Caco-2 (cell line): ENCODE measurements around the gene MRPL27. TPM values are rescaled to one million over a fixed set of nuclear protein-coding genes. Genes with fewer than 3 reads are reported as not detected.

Experiments
- BruUV-seq: library from RNA; stranded (reverse); fragments of 400-500 nt; replicated peaks from 2 replicates; lab custom pipeline; 2021; lab: Mats Ljungman, UMichigan
- CTCF ChIA-PET: fragments of 300-600 bp; sonication (Branson Sonifier 250); formaldehyde crosslinking; loops from one replicate; lab custom pipeline; 2022; ENCODE audit warnings: antibody characterized with exemption; lab: Charles Lee
- POLR2A ChIA-PET: fragments of 300-600 bp; sonication (Branson Sonifier 250); formaldehyde crosslinking; loops from one replicate; lab custom pipeline; 2022; ENCODE audit warnings: antibody characterized with exemption; lab: Charles Lee
- DNase-seq, 2 experiments: peaks; one replicate each; pipeline versions ENCODE4 v3.0.0 to v3.0.0-alpha.2; 2020 to 2022
- H3K27me3 ChIP-seq: replicated peaks from 2 replicates; pipeline ENCODE4 v1.6.0; 2011; ENCODE audit warnings: low read length; ENCODE audit not compliant: control insufficient read depth, insufficient read depth
- H3K36me3 ChIP-seq: 2 replicates; pipeline ENCODE4 v1.5.1; 2011; ENCODE audit warnings: low read length; ENCODE audit not compliant: control insufficient read depth, insufficient read depth
- H3K4me1 ChIP-seq: fragments of 250-450 bp; sonication (Bioruptor Pico); 2 replicates; pipeline ENCODE4 v1.5.1; 2020; ENCODE audit warnings: mild to moderate bottlenecking
- H3K4me3 ChIP-seq: 2 replicates; pipeline ENCODE4 v1.5.1; 2011; ENCODE audit warnings: low read depth, mild to moderate bottlenecking, control low read depth, low read length
- H3K9me3 ChIP-seq: fragments of 250-450 bp; sonication (Bioruptor Pico); 2 replicates; pipeline ENCODE4 v1.5.1; 2020; ENCODE audit warnings: mild to moderate bottlenecking, moderate library complexity
- H3K27ac Mint-ChIP-seq: one replicate; pipeline ENCODE4 v1.8.0; 2022; ENCODE audit warnings: mixed read lengths; ENCODE audit not compliant: unreplicated experiment
- H3K27me3 Mint-ChIP-seq: one replicate; pipeline ENCODE4 v1.8.0; 2022; ENCODE audit warnings: mixed read lengths; ENCODE audit not compliant: insufficient read depth, unreplicated experiment
- H3K36me3 Mint-ChIP-seq: one replicate; pipeline ENCODE4 v1.8.0; 2022; ENCODE audit warnings: mild to moderate bottlenecking, mixed read lengths; ENCODE audit not compliant: insufficient read depth, unreplicated experiment
- H3K4me1 Mint-ChIP-seq: one replicate; pipeline ENCODE4 v1.8.0; 2022; ENCODE audit warnings: low read depth, mixed read lengths; ENCODE audit not compliant: unreplicated experiment
- H3K4me3 Mint-ChIP-seq: one replicate; pipeline ENCODE4 v1.8.0; 2022; ENCODE audit warnings: mild to moderate bottlenecking, moderate library complexity, mixed read lengths; ENCODE audit not compliant: unreplicated experiment
- H3K9me3 Mint-ChIP-seq: one replicate; pipeline ENCODE4 v1.8.0; 2022; ENCODE audit warnings: mixed read lengths; ENCODE audit not compliant: unreplicated experiment
- intact Hi-C: fragments of 100-400 bp; cut with micrococcal nuclease; formaldehyde crosslinking; loops from one replicate; pipeline ENCODE4 v1.10.0; 2022; ENCODE audit not compliant: unreplicated experiment
- total RNA-seq: library from RNA; stranded (reverse); gene quantifications from 2 replicates; pipeline ENCODE4 v1.2.3, GENCODE V29; 2022
- TF ChIP-seq, protein P1 (sequence below), 2 experiments: fragments of 200-600 bp in 1 of 2; IDR thresholded peaks; 1 replicate in 1 of 2; 2 replicates in 1 of 2; pipeline versions ENCODE4 v1.5.1 to v1.8.0; 2011 to 2022; ENCODE audit warnings: antibody characterized with exemption in 1 of 2, control low read depth in 1 of 2, inconsistent platforms in 1 of 2, low read depth in 1 of 2, low read length in 1 of 2, mild to moderate bottlenecking in 1 of 2, moderate library complexity in 1 of 2; ENCODE audit not compliant: insufficient read depth in 1 of 2, severe bottlenecking in 1 of 2, unreplicated experiment in 1 of 2

Gene MRPL27
- total RNA-seq, 1 experiment from 2014 or later, result 196 TPM

- Histone ChIP-seq H3K4me1 (peaks cover 14% of the 10 kb centered on the region), H3K36me3 (no peaks in the 10 kb centered on the region), H3K9me3 (no peaks in the 10 kb centered on the region), H3K4me3 (no peak overlapping the region), H3K27me3 (no peaks in the 10 kb centered on the region)
- ChIA-PET CTCF (interaction anchor here (0.5 to 1.5 kb wide), 2 partner anchors 74 to 119 kb away, joined by 3 to 4 read pairs; partner anchors contain the start of gene LRRC59), POLR2A (no interaction called here)
- BruUV-seq, result no TSS peak
- H3K4me1 Mint-ChIP-seq, result peaks cover 5% of the 10 kb centered on the region
- intact Hi-C loops, result no loop called here
- TF ChIP-seq, protein P1, sequence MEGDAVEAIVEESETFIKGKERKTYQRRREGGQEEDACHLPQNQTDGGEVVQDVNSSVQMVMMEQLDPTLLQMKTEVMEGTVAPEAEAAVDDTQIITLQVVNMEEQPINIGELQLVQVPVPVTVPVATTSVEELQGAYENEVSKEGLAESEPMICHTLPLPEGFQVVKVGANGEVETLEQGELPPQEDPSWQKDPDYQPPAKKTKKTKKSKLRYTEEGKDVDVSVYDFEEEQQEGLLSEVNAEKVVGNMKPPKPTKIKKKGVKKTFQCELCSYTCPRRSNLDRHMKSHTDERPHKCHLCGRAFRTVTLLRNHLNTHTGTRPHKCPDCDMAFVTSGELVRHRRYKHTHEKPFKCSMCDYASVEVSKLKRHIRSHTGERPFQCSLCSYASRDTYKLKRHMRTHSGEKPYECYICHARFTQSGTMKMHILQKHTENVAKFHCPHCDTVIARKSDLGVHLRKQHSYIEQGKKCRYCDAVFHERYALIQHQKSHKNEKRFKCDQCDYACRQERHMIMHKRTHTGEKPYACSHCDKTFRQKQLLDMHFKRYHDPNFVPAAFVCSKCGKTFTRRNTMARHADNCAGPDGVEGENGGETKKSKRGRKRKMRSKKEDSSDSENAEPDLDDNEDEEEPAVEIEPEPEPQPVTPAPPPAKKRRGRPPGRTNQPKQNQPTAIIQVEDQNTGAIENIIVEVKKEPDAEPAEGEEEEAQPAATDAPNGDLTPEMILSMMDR (IDR thresholded peaks at IDR 0.05; ENCODE audit: insufficient read depth in 1 of 2, low read depth in 1 of 2, low read length in 1 of 2, severe bottlenecking in 1 of 2, unreplicated experiment in 1 of 2), result no peak
- DNase-seq, result no peak
- no peak overlapping the region for H3K27ac Mint-ChIP-seq
- H3K4me3 Mint-ChIP-seq, result no peak overlapping the region
- no peaks in the 10 kb centered on the region for H3K27me3 Mint-ChIP-seq
- H3K36me3 Mint-ChIP-seq, result no peaks in the 10 kb centered on the region
- no peaks in the 10 kb centered on the region for H3K9me3 Mint-ChIP-seq
These were observed 49.9 kb downstream of the MRPL27 start for GRCh38 chr17:50323060-50323459.

GRCh38 chr17:50322271-50322670 lies 50.7 kb downstream of the MRPL27 start:
- peaks cover 5% of the 10 kb centered on the region for H3K4me1 Mint-ChIP-seq
- intact Hi-C loops, result no loop called here
- H3K27ac Mint-ChIP-seq, result no peak overlapping the region
- no peaks in the 10 kb centered on the region for H3K36me3 Mint-ChIP-seq
- Histone ChIP-seq H3K9me3 (no peaks in the 10 kb centered on the region), H3K27me3 (no peaks in the 10 kb centered on the region), H3K4me3 (no peak overlapping the region), H3K4me1 (peaks cover 17% of the 10 kb centered on the region), H3K36me3 (no peaks in the 10 kb centered on the region)
- no TSS peak for BruUV-seq
- no peak overlapping the region for H3K4me3 Mint-ChIP-seq
- POLR2A ChIA-PET, result interaction anchor here (0.6 kb wide), 1 partner anchor 24 kb away, joined by 4 read pairs; no protein-coding TSS in a partner anchor
- no peaks in the 10 kb centered on the region for H3K27me3 Mint-ChIP-seq
- H3K9me3 Mint-ChIP-seq, result no peaks in the 10 kb centered on the region
- TF ChIP-seq, protein P1 (IDR thresholded peaks at IDR 0.05; ENCODE audit: insufficient read depth in 1 of 2, low read depth in 1 of 2, low read length in 1 of 2, severe bottlenecking in 1 of 2, unreplicated experiment in 1 of 2), result no peak
- CTCF ChIA-PET, result no interaction called here
- DNase-seq, result no peak

- Histone ChIP-seq H3K36me3 (no peaks in the 10 kb centered on the region), H3K4me3 (no peak overlapping the region), H3K9me3 (no peaks in the 10 kb centered on the region), H3K4me1 (peaks cover 17% of the 10 kb centered on the region), H3K27me3 (no peaks in the 10 kb centered on the region)
- Mint-ChIP-seq H3K4me3 (no peak overlapping the region), H3K27me3 (no peaks in the 10 kb centered on the region), H3K4me1 (no peaks in the 10 kb centered on the region), H3K36me3 (no peaks in the 10 kb centered on the region), H3K9me3 (no peaks in the 10 kb centered on the region), H3K27ac (no peak overlapping the region)
- ChIA-PET POLR2A (no interaction called here), CTCF (interaction anchor here (1.2 kb wide), 1 partner anchor 45 kb away, joined by 5 read pairs; the partner anchor contains the start of gene TMEM92)
- no TSS peak for BruUV-seq
- intact Hi-C loops, result no loop called here
- DNase-seq, result no peak
- TF ChIP-seq, protein P1 (IDR thresholded peaks at IDR 0.05; ENCODE audit: insufficient read depth in 1 of 2, low read depth in 1 of 2, low read length in 1 of 2, severe bottlenecking in 1 of 2, unreplicated experiment in 1 of 2), result no peak
These were observed 53.5 kb downstream of the MRPL27 start for GRCh38 chr17:50319306-50320004.
